B cell (primary cell): Measurements from ENCODE around the gene COL6A1.

Experiments used
- EZH2 ChIP-seq: IDR thresholded peaks from 2 replicates; pipeline ENCODE4 v1.6.1; 2012; ENCODE audit warnings: borderline replicate concordance, low read depth, mild to moderate bottlenecking, moderate library complexity, low read length; ENCODE audit not compliant: insufficient read depth, poor library complexity, severe bottlenecking
- TF ChIP-seq, protein P1 (sequence below): fragments of 200-600 bp; IDR thresholded peaks from one replicate; pipeline ENCODE4 v1.8.0; 2022; ENCODE audit warnings: antibody characterized with exemption, mild to moderate bottlenecking

DNA sequence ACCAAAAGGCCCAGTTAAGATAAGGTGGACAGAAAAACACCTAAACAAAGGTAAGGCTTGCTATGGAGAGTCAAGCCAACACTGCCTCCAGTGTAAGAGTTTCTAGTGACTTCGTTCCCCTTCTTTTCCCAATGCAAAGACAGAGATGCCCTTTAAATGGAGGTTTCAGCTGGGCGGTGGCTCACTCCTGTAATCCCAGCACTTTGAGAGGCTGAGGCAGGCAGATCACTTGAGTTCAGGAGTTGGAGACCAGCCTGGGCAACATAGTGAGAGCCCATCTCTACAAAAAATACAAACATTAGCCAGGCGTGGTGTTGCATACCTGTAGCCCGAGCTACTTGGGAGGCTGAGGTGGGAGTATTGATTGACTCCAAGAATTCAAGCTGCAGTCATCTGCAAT lies 24.0 kb upstream of the COL6A1 start:
- no peak for TF ChIP-seq EZH2
- TF ChIP-seq, protein P1, sequence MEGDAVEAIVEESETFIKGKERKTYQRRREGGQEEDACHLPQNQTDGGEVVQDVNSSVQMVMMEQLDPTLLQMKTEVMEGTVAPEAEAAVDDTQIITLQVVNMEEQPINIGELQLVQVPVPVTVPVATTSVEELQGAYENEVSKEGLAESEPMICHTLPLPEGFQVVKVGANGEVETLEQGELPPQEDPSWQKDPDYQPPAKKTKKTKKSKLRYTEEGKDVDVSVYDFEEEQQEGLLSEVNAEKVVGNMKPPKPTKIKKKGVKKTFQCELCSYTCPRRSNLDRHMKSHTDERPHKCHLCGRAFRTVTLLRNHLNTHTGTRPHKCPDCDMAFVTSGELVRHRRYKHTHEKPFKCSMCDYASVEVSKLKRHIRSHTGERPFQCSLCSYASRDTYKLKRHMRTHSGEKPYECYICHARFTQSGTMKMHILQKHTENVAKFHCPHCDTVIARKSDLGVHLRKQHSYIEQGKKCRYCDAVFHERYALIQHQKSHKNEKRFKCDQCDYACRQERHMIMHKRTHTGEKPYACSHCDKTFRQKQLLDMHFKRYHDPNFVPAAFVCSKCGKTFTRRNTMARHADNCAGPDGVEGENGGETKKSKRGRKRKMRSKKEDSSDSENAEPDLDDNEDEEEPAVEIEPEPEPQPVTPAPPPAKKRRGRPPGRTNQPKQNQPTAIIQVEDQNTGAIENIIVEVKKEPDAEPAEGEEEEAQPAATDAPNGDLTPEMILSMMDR = no peak
